Left cardiac atrium (tissue), 4 donors: ENCODE measurements around the gene CCDC117. TPM values are rescaled to one million over a fixed set of nuclear protein-coding genes. Genes with fewer than 3 reads are reported as not detected.
"Not testable (repeated sequence)": the region's sequence is repeated elsewhere in the genome, so short reads cannot be mapped to it uniquely, and the experiment has no call there.

Source experiments
- ATAC-seq, 2 donors: fragments of 200-7000 bp; cut with Tn5 transposase; one replicate each; pipeline ENCODE4 v1.9.1; 2020; ENCODE audit warnings: mild to moderate bottlenecking in 2 of 2, moderate library complexity in 2 of 2
- DNase-seq: peaks from one replicate; pipeline ENCODE4 v3.0.0-alpha.2; 2020
- intact Hi-C, 2 donors: fragments of 100-400 bp; cut with DNase I; formaldehyde crosslinking; loops; one replicate each; pipeline versions ENCODE4 v1.14.1 to v1.15.1; 2022 to 2023
- total RNA-seq, 2 donors: library from RNA; stranded (reverse); fragmentation: NEBNext Ultra II Directional; extraction: Animal tissue kit (Norgen Biotek cat#: 25700); gene quantifications; one replicate each; pipeline ENCODE4 v1.2.1, GENCODE V29; 2021
- donor health status: DM: no; HTN: yes; CAD: no.
- donor health status: DM: no; HTN: yes; CAD: no; lungs with severe emphysema.
- donor health status: DM: yes; HTN: yes; CAD: no.
- donor health status: Dilated cardiomyopathy.

Gene CCDC117
- total RNA-seq, 2 donors from 2014 or later = 12.9 to 13.6 TPM

DNA sequence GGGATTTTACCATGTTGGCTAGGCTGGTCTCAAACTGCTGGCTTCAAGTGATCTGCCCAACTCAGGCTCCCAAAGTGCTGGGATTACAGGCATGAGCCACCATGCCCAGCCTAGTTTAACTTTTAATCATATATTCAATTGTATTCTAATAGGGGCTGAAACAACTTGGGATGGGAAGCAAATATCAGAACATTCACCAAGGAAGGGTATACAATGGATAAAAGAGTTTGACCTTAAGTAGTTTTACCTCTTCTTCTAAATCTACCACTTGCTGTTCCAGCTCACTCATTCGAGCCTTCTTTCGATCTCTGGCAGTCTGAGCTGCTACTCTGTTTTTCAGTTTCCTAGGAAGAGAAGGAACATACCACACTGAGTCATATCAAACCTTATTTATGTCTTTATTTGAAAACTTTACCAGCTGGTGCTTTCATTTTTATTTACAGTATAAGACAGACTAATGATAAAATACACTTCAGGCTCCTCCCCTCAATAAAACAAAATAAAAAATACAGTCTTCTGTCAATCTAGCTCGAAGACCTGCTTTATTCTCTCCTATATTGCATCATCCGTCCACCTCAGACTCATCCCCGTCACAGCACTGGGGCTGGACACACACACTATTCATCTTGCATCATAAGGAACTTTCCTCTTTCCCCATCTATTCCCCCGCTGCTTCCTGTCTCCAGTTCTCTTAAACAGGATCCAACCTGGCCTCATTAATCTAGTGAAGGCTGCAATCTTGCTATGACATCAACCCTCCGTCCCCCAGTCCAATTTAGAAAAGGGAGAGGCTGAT is 26.5 kb downstream of the CCDC117 start:
- intact Hi-C loops = no loop called here
- peak; percentile 44 for DNase-seq
- ATAC-seq = peak; percentile 20 to 57

DNA sequence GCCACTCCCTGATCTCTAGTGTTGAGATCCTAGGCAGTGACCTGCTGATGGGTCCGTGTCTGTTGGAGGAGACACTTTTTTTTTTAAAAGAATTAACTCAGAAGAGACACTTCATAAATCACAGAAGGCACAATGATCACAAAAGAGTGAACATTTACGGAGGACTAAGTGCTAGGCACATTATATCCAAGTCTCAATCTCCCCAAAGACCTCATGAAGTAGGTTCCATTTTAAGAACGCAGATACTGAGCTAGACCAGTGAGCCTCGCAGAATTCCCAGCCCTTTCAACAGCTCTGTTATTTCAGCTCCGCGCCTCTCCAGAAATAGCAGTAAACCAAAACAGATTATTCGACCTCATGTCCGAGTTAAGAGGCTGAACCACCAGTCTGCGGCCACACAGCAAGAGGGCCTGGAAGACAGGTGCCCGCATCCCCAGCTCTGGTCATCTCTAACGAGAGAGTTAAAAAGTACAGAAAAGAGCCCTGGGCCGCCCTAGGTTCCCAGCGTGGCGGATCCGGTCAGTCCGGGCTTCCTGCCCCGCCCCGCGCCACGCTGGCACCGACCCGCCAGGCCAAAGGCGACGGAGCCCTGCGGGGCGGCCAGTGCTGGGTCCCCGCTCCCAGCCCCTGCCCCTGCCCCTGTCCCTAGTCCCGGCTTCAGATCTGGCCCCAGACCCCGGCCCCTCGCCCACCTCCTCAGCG is 27.3 kb downstream of the CCDC117 start:
- DNase-seq (peak; percentile 84), ATAC-seq (peak; percentile 84 to 90)
- intact Hi-C loops = loop anchor here in 1 of 2 donors (5.0 kb wide), 1 partner anchor 57 kb away; the partner anchor contains the start of genes CHEK2 and HSCB

GRCh38 chr22:28800308-28801041 is 28.0 kb downstream of the CCDC117 start, which contains the start of gene XBP1:
XBP1 (minus strand) TSS chr22:28800569.
- peak; percentile 97 for DNase-seq
- ATAC-seq = peak; percentile 97 to 98
- intact Hi-C loops = loop anchor here in 1 of 2 donors (5.0 kb wide), 1 partner anchor 58 kb away; the partner anchor contains the start of genes CHEK2 and HSCB

GRCh38 chr22:28801845-28802594 is 29.5 kb downstream of the CCDC117 start:
- intact Hi-C loops = loop anchor here in 1 of 2 donors (5.0 kb wide), 1 partner anchor 60 kb away; the partner anchor contains the start of genes CHEK2 and HSCB
- DNase-seq (no peak), ATAC-seq (no peak)

GRCh38 chr22:28802595-28803123 is 30.2 kb downstream of the CCDC117 start:
- DNase-seq = no peak
- no peak for ATAC-seq
- intact Hi-C loops = loop anchor here in 1 of 2 donors (5.0 kb wide), 1 partner anchor 60 kb away; the partner anchor contains the start of genes CHEK2 and HSCB

DNA sequence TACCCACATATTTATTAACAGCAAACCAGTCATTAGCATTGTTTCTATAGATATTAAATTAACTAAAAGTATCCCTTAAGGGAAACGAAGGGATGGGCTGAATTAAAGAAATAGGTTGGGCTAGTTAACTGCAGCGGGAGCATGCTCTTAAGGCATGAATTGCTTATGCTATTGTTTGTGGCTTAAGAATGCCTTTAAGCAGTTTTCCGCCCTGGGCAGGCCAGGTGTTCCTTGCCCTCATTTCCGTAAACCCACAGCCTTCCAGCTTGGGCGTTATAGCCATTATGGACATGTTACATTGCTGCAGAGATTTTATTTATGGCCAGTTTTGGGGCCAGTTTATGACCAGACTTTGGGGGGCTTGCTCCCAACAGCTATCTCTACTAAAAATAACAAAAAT is 32.9 kb downstream of the CCDC117 start:
- ATAC-seq, intact Hi-C loops, DNase-seq: not testable (repeated sequence)

GRCh38 chr22:28808716-28809355 is 36.3 kb downstream of the CCDC117 start:
- no peak for DNase-seq
- intact Hi-C loops = no loop called here
- ATAC-seq = no peak

DNA sequence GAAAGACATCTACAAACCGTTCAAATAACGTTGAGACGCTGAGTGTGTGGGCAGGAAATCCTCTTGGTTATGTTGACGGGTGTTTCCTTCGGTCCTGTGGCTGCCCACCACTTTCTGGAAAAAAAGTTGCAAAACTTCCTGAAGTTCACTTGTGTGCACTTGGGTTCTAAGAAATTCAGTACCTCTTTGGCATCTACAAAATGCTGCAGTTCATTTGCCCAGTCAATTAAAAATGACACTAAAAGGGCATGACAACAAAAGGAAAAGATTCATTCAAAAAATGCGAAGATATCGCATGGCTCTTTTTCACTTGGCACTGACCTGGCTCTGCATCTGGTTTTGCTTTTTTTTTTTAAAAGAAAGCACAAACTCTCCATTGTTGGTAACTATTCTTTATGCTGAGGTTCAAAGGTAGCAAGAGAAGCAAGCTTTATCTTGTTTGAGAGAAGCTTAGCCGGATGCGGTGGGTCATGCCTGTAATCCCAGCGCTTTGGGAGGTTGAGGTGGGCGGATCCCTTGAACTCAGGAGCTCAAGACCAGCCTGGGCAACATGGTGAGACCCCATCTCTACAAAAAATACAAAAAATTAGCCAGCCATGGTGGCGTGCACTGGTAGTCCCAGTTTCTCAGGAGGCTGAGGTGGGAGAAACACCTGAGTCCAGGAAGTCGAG is 38.5 kb downstream of the CCDC117 start:
- ATAC-seq (peak; percentile 36 to 40), DNase-seq (no peak)
- intact Hi-C loops = no loop called here

GRCh38 chr22:28812516-28812915 is 40.0 kb downstream of the CCDC117 start:
- no peak for ATAC-seq
- intact Hi-C loops = no loop called here

DNA sequence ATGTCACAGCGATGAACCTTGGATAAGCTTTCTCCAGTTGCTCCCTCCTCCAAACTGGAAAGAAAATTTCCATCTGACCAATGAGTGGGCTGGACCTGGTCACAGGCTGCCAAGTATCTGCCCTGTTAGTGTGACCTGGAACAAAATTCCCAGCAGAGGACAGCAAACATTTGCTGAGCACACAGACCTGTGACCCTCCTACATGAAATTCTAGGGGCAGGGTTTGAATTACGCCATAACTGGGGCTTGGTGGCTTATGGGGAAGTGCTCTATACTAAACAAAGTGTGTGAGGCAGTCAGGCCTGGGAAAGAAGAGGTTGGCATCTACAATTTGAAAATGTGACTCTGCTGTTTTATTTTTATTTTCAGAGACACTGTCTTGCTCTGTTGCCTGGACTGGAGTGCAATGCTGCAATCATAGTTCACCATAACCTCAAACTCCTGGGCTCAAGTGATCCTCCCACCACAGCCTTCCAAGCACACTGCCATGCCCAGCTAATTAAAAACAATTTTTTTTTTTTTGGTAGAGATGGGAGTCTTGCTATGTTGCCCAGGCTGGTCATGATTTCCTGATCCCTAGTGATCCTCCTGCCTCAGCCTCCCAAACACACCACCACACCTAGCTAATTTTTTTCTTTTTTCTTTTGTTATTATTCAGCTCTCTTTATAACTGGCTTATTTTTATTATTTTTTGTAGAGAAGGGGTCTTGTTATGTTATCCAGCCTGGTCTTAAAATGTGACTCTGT is 41.5 kb downstream of the CCDC117 start:
- intact Hi-C loops = no loop called here
- ATAC-seq (peak; percentile 62 to 66), DNase-seq (peak; percentile 34)

More at GRCh38 chr22:28812516-28812915, 40.0 kb downstream of the CCDC117 start:
- DNase-seq = no peak

DNA sequence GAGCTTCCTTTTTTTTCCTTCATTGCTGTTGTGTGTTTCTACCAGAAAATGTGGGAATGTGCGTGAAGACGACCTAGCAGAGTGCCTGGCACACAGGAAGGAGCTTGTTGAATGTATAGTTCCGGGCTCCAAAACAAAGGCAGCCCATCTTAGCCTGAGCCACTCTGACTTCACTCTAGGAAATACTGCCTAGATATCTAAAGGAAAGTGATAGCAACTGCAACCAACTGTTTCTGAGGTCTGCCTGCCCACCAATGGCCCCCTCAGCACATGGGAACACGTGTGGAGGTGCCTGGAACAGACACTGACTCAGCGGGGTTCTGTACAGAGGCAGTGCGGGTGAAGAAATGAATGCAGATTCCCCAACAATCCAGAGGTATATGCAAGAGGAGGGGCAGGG is 42.6 kb downstream of the CCDC117 start:
- intact Hi-C loops = no loop called here
- no peak for DNase-seq

GRCh38 chr22:28815729-28816128 is 43.2 kb downstream of the CCDC117 start:
- DNase-seq = no peak
- ATAC-seq = no peak
- intact Hi-C loops = no loop called here

More for the DNA sequence above, 42.6 kb downstream of the CCDC117 start:
- ATAC-seq = no peak

GRCh38 chr22:28817064-28817463 is 44.6 kb downstream of the CCDC117 start:
- intact Hi-C loops = no loop called here
- no peak for ATAC-seq
- no peak for DNase-seq

DNA sequence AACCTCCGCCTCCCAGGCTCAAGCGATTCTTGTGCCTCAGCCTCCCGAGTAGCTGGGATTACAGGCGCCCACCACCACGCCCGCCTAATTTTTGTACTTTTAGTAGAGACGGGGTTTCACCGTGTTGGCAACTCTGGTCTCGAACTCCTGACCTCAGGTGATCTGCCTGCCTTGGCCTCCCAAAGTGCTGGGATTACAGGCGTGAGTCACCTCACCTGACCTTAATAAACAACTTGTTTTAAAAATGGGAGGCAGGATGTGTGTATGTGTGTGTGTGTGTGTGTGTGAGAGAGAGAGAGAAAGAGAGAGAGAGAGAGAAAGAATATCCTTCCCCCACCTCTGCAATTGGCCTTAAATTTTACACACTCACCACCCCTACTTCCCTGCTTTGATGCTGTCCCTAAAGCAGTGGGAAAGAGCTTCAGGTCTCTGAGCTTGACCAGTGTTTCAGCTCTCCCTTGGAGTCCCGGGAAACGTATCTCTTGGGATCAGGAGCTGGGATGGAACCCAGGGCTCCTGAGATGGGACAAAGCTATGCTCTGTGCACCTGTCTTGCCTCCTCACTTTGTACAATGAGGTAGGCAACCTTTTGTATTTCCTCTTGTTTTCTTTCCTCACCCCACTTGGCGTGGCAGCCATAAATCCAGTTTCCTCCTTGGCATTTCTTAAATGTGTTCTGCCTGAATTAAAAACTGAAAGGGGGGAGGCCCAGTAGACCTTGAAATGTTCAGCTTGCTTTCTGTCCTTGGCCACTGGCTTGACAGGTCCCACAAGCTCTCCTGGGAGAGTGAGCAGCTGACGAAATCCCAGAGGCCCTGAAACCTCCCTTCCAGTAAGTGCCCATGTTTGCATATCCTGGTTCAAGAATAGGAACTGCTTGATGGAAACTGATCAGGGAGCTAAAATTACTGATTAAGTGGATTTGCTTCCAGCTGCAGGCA is 45.7 kb downstream of the CCDC117 start:
- peak; percentile 51 to 54 for ATAC-seq
- intact Hi-C loops = no loop called here
- DNase-seq = no peak

DNA sequence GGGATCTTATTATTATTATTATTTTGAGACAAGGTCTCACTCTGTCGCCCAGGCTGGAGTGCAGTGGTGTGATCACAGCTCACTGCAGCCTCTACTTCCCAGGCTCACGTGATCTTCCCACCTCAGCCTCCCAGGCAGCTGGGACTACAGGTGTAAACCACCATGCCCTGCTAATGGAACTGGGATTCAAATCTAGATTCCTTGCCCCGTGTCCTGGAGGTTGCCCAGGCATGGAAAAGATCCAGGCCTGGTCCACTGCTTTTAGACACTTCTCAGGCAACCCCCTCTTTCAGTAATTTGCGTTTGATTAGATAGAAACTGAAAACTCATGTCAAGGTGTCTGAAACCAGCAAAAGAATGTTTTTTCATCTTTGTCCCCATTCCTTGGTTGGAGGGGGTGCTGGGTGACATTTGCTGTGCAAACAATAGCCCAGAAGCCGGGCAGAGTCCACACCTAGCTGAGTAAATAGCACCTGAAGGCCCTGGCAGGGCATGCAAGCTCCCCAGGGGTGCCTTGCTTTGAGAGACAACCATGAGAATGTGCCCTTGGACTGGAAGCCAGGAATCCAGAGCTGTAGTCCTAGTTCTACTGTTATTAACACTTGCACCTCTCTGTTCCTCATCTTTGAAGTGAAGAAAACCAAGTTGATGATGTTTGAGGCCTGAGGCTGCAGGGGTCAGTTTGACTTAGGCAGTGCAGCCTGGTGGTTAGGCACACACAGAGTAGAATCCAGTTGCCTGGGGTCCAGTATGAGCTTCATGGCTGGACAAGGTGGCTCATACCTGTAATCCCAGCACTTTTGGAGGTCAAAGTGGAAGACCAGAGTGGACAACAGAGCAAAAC is 47.0 kb downstream of the CCDC117 start:
- ATAC-seq (no peak), DNase-seq (no peak)
- intact Hi-C loops = no loop called here
